ENCODE results near the gene PDE11A.

Gene PDE11A

DNA sequence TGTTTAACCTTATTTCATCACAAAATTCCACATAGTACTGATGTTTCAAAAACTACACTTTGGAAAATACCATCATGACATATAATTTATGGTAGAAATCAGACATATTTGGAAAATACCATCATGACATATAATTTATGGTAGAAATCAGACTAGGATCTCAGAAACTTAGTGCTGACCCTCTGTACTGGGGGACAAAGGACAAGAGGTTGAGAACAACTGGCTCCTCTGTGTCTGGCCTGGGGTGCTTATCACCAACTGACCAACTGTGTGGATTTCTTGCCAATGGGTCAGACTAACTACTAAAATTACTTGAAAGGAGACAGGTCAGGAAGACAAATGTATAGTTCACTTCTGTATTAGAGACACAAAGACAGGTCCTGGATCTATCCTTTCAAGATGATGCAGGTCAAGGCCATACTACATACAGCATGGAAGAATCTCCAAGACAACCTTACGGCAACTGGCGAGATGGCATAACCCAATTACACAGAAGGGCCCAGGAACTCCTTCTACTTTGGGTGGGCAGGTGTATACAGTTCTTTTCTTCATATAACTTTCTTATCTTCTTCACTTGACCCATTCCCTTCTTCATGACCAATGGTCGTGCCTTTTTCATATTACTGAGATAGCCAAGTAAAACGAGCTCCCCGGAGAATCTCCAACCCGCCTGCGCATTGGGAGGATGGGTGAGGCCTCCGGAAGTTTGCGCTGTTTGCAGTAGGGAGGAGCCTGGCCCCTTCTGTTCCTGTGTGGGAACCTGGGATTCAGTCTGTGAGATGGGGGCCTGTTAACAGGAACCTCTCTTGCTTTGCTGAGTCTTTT is 389.5 kb downstream of the PDE11A start:
- no peak for DNase-seq (ENCODE audit: low read depth in 1 of 2, low spot score in 1 of 2)
- in situ Hi-C loops (cut with HindIII; ENCODE audit: low pct_unique_long_range_greater_than_20kb, low sequenced_read_pairs) = no loop called here
- TF ChIP-seq JUND (IDR thresholded peaks at IDR 0.05; ENCODE audit: low read depth) = no peak

DNA sequence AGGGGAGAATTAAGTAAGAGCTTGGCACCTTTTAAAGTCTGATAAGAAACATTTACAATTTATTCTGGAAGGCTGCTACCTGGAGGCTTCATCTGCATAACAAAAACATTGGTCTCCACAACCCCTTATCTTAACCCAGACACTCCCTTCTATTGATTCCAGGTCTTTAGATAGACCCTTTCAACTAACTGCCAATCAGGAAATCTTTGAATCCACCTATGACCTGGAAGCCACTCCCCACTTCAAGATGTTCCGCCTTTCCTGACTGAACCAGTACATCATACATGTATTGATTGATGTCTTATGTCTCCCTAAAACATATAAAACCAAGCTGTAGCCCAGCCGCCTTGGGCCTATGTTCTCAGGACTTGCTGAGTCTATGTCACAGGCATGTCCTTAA is 390.6 kb downstream of the PDE11A start:
- DNase-seq (ENCODE audit: low read depth in 1 of 2, low spot score in 1 of 2) = no peak
- in situ Hi-C loops (cut with HindIII; ENCODE audit: low pct_unique_long_range_greater_than_20kb, low sequenced_read_pairs) = no loop called here
- no peak for TF ChIP-seq JUND (IDR thresholded peaks at IDR 0.05; ENCODE audit: low read depth)

DNA sequence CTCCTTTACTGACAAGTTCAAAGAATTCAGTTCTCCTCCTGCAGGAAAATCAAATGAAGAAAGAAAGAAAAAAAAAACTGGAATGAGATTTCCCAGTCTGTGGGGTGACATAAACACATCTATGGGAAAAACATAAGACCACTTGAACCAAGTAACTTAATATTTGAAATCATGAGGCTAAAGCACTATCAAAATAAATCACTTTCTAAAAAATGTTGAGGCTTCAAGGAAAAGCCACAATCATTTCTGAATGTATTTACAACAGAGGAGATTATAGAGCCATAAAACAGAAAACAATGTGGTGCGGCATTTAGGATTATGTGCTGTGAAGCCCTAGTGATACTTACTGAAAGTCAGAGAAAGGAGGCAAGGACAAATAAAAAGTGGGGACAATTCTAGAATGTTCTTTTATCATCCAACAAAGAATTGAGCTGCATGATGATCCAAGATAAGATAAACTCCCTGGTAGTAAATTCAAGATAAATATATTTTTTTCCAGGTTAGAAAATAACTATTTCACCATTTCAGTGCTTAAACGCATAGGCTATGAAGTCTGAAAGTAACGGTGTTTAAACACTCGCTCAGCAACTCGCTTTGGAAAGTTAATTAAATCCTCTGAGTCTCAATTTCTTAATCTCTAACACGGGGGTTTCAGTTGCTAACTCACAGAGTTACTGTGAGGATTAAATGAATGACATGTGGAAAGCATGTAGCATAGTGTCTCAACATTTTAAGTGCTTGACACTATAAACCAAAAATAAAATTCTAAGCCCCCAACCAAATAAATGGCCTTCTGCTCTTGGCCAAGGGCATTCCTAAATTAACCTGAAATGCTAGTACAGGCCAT is 391.5 kb downstream of the PDE11A start:
- no peak for TF ChIP-seq JUND (IDR thresholded peaks at IDR 0.05; ENCODE audit: low read depth)
- in situ Hi-C loops (cut with HindIII; ENCODE audit: low pct_unique_long_range_greater_than_20kb, low sequenced_read_pairs) = no loop called here
- no peak for DNase-seq (ENCODE audit: low read depth in 1 of 2, low spot score in 1 of 2)

DNA sequence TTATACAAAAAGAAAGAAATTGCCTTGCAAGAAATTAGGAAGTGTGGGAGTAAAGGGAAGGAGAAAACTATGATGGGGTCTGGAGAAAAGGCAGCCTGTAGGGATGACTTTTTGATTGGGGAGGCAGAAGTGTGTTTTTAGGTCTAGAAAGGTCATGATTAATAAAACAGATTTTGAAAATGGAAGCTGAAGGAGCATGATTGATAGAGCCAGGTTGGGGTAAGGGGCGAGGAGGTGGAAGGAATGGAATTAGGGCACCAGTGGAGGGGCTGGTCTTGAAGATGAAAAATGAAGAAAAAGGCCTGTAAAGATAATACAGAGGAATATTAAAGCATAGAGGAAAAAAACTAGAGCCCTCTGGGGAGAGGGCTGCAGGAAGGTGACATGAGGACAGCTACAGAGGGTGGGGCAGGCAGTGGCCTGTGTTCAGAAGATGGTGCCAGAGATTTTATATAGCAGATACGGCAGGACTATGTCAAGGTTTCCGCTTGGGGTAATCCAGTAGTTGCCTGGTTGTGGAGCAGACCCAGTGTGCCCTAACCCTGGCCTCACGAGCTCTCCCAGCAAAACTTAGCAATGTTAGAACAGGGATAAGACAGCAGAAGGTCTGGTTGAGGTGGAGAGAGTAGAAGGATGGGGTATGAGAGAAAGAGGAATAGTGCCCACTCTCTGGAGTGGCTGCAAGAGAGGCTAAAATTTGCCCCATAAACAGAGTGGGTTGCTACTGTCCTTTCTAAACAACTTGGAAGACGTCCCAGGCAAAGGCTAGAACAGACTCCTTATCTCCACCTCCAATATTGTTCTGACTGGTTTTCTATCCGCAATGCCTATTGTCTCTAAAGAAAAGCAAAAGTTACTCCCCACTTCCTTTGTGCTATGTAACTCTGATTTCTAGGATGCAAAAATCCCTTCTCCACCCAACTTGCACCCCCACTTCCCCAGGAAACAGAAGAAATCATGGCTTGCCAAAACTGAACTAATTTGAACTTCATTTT is 392.7 kb downstream of the PDE11A start:
- in situ Hi-C loops (cut with HindIII; ENCODE audit: low pct_unique_long_range_greater_than_20kb, low sequenced_read_pairs) = no loop called here

DNA sequence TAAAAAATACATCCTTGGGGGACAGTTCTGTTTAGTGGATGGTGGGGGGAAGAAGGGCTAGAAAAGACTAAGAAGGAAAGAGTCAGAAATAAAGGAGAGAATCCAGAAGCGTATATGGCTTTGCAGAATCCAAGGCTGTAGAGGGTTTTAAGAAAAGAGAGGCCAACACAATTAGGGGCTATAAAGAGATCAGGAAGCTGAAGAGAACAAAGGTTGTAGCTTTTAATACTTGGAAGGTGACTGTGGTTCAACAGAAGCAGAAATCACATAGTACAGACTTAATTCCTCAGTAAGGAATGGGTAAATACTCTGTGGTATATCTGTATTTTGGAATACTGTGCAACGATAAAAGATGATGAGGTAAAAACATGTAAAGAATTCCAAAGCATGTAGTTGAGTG is 393.6 kb downstream of the PDE11A start:
- in situ Hi-C loops (cut with HindIII; ENCODE audit: low pct_unique_long_range_greater_than_20kb, low sequenced_read_pairs) = no loop called here
- DNase-seq (ENCODE audit: low read depth in 1 of 2, low spot score in 1 of 2) = no peak
- no peak for TF ChIP-seq JUND (IDR thresholded peaks at IDR 0.05; ENCODE audit: low read depth)

More for the DNA sequence above, 392.7 kb downstream of the PDE11A start:
- no peak for TF ChIP-seq JUND (IDR thresholded peaks at IDR 0.05; ENCODE audit: low read depth)
- DNase-seq (ENCODE audit: low read depth in 1 of 2, low spot score in 1 of 2) = no peak

DNA sequence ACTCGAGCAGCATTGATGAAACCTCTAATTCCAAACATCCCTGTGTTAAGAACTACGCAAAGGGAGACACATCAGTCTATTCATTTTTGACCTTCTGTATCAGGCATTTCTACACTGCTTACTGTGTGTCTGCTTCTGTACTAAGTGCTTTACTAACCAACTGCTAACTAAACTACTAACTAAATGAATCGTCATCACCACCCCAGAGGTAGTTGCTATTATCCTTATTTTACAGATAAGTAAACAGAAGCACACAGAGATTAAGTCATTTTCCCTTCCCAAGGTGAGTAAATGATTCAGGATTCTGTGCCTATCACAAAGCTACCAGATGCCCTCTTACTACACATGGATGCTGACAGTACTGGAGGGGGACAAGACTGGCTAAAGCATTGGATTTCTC is 395.9 kb downstream of the PDE11A start:
- no peak for DNase-seq (ENCODE audit: low read depth in 1 of 2, low spot score in 1 of 2)
- in situ Hi-C loops (cut with HindIII; ENCODE audit: low pct_unique_long_range_greater_than_20kb, low sequenced_read_pairs) = no loop called here
- TF ChIP-seq JUND (IDR thresholded peaks at IDR 0.05; ENCODE audit: low read depth) = no peak

DNA sequence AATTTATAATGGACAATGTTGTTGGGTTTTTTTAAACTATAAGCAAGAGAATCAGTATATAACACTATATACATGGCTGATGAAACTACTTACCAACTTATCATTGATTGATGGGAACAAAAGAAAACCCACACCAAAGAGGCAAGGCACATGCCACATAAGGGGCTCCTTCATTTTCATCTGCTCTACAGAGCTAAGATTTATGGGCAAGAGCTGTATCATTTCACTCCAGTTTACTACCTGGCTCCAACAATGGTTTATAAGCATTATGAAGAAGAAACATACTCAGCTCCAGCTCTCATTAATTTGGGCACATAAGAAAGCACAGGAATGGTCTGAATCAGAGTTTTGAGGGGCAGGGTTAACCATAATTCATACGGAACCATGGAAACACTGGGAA is 396.8 kb downstream of the PDE11A start:
- TF ChIP-seq JUND (IDR thresholded peaks at IDR 0.05; ENCODE audit: low read depth) = no peak
- no peak for DNase-seq (ENCODE audit: low read depth in 1 of 2, low spot score in 1 of 2)
- in situ Hi-C loops (cut with HindIII; ENCODE audit: low pct_unique_long_range_greater_than_20kb, low sequenced_read_pairs) = no loop called here

DNA sequence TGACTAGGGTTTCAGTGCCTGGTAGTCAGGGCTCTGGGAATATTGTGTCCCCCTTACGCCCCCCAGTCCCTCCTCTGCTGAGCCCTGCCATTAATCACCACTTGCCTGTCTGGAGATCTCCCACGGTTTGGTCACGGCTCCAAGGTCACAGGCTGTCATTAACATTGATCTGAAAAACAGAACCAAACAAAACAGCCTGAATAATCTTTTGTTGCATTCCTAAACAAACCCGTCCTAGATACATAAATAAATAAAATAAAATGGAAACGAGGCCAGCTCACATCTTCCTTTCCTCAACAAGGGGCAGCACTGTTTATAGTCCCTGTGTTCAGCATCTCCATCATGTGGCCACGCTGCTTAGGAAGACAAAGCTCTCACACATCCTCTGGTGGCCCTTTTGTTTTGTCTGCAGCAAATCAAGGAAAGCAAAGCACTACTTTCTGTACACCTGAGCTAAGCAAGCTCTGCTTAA is 397.2 kb downstream of the PDE11A start:
- no peak for DNase-seq (ENCODE audit: low read depth in 1 of 2, low spot score in 1 of 2)
- in situ Hi-C loops (cut with HindIII; ENCODE audit: low pct_unique_long_range_greater_than_20kb, low sequenced_read_pairs) = no loop called here
- no peak for TF ChIP-seq JUND (IDR thresholded peaks at IDR 0.05; ENCODE audit: low read depth)

DNA sequence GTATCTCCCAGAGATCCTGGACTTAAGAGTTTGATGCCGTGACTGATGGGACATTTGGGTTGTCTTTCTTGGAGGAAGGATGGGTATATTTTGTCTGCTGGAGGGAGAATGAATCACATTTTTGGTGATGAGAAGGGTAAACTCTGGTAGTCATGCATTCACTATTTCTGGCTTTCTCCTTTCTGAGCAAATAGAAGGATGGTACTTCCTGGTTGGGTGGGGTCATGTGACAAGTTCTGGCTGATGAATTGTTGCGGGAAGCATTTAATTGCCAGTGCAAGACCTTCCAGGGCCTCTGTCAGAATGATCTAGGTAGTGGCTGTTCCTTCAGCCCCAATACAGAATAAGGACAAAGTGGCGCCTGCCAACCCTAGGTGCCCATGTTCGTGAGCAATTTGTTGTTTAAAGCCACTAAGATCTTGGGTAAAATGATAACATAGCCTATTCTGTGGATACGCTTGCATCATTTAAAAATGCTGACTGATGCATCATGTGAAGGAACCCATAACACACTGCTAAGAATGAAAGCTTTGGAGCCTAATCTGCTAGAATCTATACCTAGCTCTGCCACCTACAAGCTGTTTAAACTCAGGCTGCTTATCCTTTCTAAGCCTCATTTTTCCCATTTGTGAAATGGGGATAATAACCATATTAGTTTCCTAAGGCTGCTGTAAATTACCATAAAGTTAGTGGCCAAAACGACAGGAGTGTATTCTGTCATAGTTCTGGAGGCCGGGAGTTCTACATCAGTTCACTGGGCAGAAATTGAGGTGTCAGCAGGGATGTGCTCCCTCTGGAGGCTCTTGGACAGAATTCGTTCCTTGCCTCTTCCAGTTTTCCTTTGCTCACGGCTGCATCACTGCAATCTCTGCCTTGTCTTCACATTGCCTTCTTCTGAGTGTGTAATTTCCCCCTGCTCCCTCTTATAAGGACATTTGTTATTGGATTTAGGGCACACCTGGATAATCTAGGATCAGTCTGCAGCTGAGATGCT is 398.7 kb downstream of the PDE11A start:
- DNase-seq (ENCODE audit: low read depth in 1 of 2, low spot score in 1 of 2) = peak in 1 of 2 experiments; percentile 25
- TF ChIP-seq JUND (IDR thresholded peaks at IDR 0.05; ENCODE audit: low read depth) = no peak
- in situ Hi-C loops (cut with HindIII; ENCODE audit: low pct_unique_long_range_greater_than_20kb, low sequenced_read_pairs) = no loop called here

DNA sequence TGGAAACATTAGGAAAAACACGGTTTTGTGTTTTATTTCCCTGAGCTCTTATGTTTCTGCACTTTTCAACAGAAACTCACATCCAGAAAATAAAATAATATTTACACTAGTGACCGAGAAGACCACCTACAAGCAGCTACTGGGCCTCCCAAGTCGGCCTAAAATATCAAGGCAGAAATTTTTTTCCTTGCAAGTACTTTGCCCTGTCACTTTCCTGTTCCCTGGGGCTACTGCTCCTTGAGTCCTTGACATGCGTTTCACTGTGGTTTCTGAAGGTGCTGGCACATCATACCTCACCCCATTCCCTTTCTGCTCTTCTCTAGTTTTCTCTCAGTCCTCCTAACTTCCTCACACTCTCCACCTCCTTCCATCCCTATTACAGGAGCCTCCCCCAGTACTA is 400.9 kb downstream of the PDE11A start:
- in situ Hi-C loops (cut with HindIII; ENCODE audit: low pct_unique_long_range_greater_than_20kb, low sequenced_read_pairs) = no loop called here
- TF ChIP-seq JUND (IDR thresholded peaks at IDR 0.05; ENCODE audit: low read depth) = no peak
- no peak for DNase-seq (ENCODE audit: low read depth in 1 of 2, low spot score in 1 of 2)

All from T47D (cell line).